NK-92 treated with Interleukin-12 subunit alpha and Interleukin-12 subunit beta, amount 100 ng/mL, for 24 hours (cell line): Measurements from ENCODE around the gene SLC41A3.
"Not testable (repeated sequence)": the region's sequence is repeated elsewhere in the genome, so short reads cannot be mapped to it uniquely, and the experiment has no call there.

ENCODE experiments used
- DNase-seq: peaks from one replicate; lab custom pipeline; 2025; lab: John Stamatoyannopoulos, UW

Gene SLC41A3

GRCh38 chr3:126053949-126054569 lies 29.9 kb downstream of the SLC41A3 start:
- DNase-seq = no peak

- no peak for DNase-seq
These were observed 30.4 kb downstream of the SLC41A3 start for GRCh38 chr3:126053513-126053912.

GRCh38 chr3:126052196-126053058 lies 31.5 kb downstream of the SLC41A3 start:
- DNase-seq = no peak

- DNase-seq = no peak
These were observed 32.2 kb downstream of the SLC41A3 start for GRCh38 chr3:126051741-126052140.

- no peak for DNase-seq
These were observed 32.7 kb downstream of the SLC41A3 start for GRCh38 chr3:126051234-126051633.

GRCh38 chr3:126050626-126051025 lies 33.3 kb downstream of the SLC41A3 start:
- no peak for DNase-seq

GRCh38 chr3:126050050-126050392 lies 33.9 kb downstream of the SLC41A3 start:
- DNase-seq = no peak

GRCh38 chr3:126049289-126050049 lies 34.5 kb downstream of the SLC41A3 start:
- DNase-seq = no peak

GRCh38 chr3:126040386-126040785 lies 43.5 kb downstream of the SLC41A3 start:
- DNase-seq = no peak

- no peak for DNase-seq
These were observed 44.1 kb downstream of the SLC41A3 start for GRCh38 chr3:126039870-126040269.

GRCh38 chr3:126038791-126039190 lies 45.1 kb downstream of the SLC41A3 start:
- not testable (repeated sequence) for DNase-seq

- no peak for DNase-seq
These were observed 47.8 kb downstream of the SLC41A3 start for GRCh38 chr3:126036056-126036549.

GRCh38 chr3:126035362-126036050 lies 48.4 kb downstream of the SLC41A3 start:
- DNase-seq = no peak

- no peak for DNase-seq
These were observed 49.2 kb downstream of the SLC41A3 start for GRCh38 chr3:126034481-126035361.

- DNase-seq = no peak
These were observed 50.2 kb downstream of the SLC41A3 start for GRCh38 chr3:126033765-126034164.

- no peak for DNase-seq
These were observed 50.7 kb downstream of the SLC41A3 start for GRCh38 chr3:126033051-126033745.

GRCh38 chr3:126031981-126032471 lies 51.9 kb downstream of the SLC41A3 start:
- DNase-seq = no peak

- no peak for DNase-seq
These were observed 53.5 kb downstream of the SLC41A3 start for GRCh38 chr3:126030455-126030854.

- no peak for DNase-seq
These were observed 54.7 kb downstream of the SLC41A3 start for GRCh38 chr3:126029241-126029640.

- DNase-seq = no peak
These were observed 55.8 kb downstream of the SLC41A3 start for GRCh38 chr3:126028096-126028495.
